GM23338 (cell line): ENCODE results near the gene SCN9A. TPM values are rescaled to one million over a fixed set of nuclear protein-coding genes. Genes with fewer than 3 reads are reported as not detected.

Experiments
- CREB1 ChIP-seq: fragments of 250-450 bp; sonication (Bioruptor Pico); IDR thresholded peaks from 2 replicates; pipeline ENCODE4 v1.5.0; 2020; ENCODE audit warnings: low read depth, mild to moderate bottlenecking, moderate library complexity
- EZH2phosphoT487 ChIP-seq: fragments of 200-600 bp; sonication (generic); IDR thresholded peaks from one replicate; pipeline ENCODE4 v1.8.1; 2018; ENCODE audit warnings: antibody characterized with exemption; ENCODE audit not compliant: unreplicated experiment
- REST ChIP-seq: IDR thresholded peaks from one replicate; pipeline ENCODE4 v1.6.1; 2018; ENCODE audit warnings: antibody characterized with exemption; ENCODE audit not compliant: unreplicated experiment
- ZNF331 ChIP-seq: fragments of 250-450 bp; sonication (Bioruptor Pico); IDR thresholded peaks from 2 replicates; pipeline ENCODE4 v1.5.0; 2020; ENCODE audit warnings: low read depth, mild to moderate bottlenecking, moderate library complexity
- polyA plus RNA-seq: library from polyadenylated mRNA; unstranded; fragments of >200 nt; fragmentation: Nextera tagmentation; extraction: Ambion mirVana; gene quantifications from 2 replicates; pipeline ENCODE4 v1.2.1, GENCODE V29; 2016
- total RNA-seq: library from RNA; depleted of rRNA; stranded (reverse); fragments of >200 nt; shearing (Covaris generic); gene quantifications from 2 replicates; pipeline ENCODE4 v1.2.3, GENCODE V29; 2014
- TF ChIP-seq, protein P1 (sequence below): IDR thresholded peaks from 2 replicates; pipeline ENCODE4 v1.6.1; 2016; ENCODE audit warnings: antibody characterized with exemption
- TF ChIP-seq, protein P2 (sequence below): fragments of 250-450 bp; sonication (Bioruptor Pico); IDR thresholded peaks from 2 replicates; pipeline ENCODE4 v1.5.0; 2020; ENCODE audit warnings: mild to moderate bottlenecking, moderate library complexity

Gene SCN9A
- total and polyA plus RNA-seq, 2 experiments from 2014 or later = 8.8 to 9.5 TPM

DNA sequence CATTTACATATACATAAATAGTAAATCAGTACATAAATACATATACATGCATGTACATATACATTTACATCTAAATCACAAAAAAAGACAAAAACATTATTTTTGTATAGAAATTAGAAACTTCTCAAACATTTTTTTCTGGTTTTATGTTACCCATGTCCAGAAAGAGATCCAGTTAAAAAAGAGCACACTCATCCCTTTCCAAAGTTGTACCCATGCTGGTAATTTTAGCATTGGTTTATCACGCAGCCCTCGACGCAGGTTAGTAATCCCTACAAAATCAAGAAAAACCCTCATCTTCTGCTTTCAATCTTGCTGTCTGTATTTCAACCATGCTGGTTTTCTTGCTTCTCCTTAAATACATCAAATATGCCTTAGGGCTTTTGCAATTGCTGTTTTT lies 10.5 kb downstream of the SCN9A start (continued):
- TF ChIP-seq REST (no peak), ZNF331 (CRISPR knock-in tag) (no peak), CREB1 (CRISPR knock-in tag) (no peak), EZH2phosphoT487 (no peak)
- TF ChIP-seq, protein P1, sequence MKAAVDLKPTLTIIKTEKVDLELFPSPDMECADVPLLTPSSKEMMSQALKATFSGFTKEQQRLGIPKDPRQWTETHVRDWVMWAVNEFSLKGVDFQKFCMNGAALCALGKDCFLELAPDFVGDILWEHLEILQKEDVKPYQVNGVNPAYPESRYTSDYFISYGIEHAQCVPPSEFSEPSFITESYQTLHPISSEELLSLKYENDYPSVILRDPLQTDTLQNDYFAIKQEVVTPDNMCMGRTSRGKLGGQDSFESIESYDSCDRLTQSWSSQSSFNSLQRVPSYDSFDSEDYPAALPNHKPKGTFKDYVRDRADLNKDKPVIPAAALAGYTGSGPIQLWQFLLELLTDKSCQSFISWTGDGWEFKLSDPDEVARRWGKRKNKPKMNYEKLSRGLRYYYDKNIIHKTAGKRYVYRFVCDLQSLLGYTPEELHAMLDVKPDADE = no peak
- TF ChIP-seq, protein P2, sequence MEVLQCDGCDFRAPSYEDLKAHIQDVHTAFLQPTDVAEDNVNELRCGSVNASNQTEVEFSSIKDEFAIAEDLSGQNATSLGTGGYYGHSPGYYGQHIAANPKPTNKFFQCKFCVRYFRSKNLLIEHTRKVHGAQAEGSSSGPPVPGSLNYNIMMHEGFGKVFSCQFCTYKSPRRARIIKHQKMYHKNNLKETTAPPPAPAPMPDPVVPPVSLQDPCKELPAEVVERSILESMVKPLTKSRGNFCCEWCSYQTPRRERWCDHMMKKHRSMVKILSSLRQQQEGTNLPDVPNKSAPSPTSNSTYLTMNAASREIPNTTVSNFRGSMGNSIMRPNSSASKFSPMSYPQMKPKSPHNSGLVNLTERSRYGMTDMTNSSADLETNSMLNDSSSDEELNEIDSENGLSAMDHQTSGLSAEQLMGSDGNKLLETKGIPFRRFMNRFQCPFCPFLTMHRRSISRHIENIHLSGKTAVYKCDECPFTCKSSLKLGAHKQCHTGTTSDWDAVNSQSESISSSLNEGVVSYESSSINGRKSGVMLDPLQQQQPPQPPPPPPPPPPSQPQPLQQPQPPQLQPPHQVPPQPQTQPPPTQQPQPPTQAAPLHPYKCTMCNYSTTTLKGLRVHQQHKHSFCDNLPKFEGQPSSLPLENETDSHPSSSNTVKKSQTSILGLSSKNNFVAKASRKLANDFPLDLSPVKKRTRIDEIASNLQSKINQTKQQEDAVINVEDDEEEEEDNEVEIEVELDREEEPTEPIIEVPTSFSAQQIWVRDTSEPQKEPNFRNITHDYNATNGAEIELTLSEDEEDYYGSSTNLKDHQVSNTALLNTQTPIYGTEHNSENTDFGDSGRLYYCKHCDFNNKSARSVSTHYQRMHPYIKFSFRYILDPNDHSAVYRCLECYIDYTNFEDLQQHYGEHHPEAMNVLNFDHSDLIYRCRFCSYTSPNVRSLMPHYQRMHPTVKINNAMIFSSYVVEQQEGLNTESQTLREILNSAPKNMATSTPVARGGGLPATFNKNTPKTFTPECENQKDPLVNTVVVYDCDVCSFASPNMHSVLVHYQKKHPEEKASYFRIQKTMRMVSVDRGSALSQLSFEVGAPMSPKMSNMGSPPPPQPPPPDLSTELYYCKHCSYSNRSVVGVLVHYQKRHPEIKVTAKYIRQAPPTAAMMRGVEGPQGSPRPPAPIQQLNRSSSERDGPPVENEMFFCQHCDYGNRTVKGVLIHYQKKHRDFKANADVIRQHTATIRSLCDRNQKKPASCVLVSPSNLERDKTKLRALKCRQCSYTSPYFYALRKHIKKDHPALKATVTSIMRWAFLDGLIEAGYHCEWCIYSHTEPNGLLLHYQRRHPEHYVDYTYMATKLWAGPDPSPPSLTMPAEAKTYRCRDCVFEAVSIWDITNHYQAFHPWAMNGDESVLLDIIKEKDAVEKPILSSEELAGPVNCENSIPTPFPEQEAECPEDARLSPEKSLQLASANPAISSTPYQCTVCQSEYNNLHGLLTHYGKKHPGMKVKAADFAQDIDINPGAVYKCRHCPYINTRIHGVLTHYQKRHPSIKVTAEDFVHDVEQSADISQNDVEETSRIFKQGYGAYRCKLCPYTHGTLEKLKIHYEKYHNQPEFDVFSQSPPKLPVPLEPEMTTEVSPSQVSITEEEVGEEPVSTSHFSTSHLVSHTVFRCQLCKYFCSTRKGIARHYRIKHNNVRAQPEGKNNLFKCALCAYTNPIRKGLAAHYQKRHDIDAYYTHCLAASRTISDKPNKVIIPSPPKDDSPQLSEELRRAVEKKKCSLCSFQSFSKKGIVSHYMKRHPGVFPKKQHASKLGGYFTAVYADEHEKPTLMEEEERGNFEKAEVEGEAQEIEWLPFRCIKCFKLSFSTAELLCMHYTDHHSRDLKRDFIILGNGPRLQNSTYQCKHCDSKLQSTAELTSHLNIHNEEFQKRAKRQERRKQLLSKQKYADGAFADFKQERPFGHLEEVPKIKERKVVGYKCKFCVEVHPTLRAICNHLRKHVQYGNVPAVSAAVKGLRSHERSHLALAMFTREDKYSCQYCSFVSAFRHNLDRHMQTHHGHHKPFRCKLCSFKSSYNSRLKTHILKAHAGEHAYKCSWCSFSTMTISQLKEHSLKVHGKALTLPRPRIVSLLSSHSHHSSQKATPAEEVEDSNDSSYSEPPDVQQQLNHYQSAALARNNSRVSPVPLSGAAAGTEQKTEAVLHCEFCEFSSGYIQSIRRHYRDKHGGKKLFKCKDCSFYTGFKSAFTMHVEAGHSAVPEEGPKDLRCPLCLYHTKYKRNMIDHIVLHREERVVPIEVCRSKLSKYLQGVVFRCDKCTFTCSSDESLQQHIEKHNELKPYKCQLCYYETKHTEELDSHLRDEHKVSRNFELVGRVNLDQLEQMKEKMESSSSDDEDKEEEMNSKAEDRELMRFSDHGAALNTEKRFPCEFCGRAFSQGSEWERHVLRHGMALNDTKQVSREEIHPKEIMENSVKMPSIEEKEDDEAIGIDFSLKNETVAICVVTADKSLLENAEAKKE (CRISPR knock-in tag) = no peak
